Measurements from ENCODE around the gene SPAG4.

The SPAG4 gene

DNA sequence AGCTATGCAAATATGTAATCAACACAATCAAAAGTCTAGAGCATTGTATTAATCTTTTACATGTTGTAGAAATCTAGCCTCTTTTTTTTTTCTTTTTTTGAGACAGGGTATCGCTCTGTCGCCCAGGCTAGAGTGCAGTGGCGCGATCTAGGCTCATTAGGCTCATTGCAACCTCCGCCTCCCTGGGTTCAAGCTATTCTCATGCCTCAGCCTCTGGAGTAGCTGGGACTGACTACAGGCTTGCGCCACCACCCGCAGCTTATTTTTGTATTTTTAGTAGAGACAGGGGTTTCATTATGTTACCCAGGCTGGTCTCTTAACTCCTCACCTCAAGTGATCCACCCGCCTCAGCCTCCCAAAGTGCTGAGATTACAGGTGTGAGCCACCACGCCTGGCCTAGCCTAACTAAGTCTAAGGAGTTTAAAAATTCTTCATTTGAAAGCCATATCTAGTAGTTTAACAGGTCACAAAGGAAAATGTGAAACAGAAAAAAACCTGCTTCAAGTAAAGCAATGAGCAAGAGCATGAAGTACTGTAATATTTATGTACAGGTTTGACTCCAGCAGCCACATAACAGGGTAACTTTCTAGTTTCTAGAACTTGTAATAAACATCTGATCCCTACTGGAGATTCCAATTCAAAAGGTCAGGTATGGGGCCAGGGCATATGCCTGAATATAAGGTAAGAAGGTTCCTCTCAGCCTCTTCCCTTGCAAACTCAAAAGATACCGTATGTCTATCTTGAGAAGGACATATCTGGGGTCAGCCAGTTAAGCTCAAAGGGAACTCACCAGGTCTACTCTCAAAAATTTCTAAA is 44.7 kb downstream of the SPAG4 start:
- no peak for DNase-seq

DNA sequence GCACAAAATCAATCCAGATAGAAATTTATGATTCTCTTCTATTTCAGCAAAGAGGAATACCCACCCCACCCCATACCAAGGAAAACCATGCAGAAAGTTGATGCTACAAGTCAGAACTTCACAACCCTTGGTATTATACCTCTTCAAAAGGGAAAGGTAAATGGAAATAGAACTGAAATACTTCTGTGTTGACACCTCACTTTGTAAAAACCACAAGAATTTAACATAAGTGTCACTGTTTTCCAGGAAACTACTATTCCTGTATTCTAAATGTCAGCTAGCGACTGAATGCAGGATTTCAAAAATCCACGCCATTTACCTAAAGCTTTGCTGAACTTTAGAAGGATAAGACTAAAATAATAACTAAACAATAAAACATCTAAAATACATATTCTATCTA is 45.4 kb downstream of the SPAG4 start:
- DNase-seq: no peak

DNA sequence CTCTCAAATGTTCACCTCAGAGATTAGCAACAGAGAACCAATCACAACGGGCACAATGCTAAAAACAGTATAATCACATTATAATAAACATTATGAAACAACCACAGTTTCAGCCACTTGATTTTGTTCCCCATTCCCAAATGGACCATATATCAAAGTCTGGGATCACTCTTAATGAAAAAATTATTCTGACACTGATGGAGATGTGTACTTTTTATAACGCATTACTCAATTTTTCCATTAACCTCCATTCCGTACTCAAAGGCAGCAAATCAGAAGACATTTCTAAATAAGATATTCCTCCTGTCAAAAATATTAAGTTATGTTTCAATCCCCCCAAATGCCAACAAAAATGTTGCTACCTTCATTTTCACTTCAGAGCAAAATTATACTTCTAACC is 46.3 kb downstream of the SPAG4 start:
- DNase-seq: no peak

DNA sequence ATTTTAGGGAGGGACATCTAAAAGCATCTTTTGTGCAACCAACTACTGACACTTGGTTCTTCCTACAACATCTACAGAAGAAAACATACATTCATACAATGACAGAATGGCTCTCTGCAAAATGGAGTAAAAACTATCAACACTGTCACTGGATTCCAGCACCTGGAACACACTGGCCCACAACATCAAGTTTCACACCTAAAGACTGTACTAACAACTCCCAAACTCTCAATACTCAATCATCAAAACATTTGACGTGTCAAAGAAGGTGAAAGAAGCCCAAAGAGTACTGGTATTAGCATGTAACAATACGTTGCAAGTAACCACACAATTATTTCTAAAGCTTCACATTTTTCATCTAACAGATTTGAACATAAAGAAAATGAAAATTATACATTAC is 46.9 kb downstream of the SPAG4 start:
- DNase-seq: no peak

DNA sequence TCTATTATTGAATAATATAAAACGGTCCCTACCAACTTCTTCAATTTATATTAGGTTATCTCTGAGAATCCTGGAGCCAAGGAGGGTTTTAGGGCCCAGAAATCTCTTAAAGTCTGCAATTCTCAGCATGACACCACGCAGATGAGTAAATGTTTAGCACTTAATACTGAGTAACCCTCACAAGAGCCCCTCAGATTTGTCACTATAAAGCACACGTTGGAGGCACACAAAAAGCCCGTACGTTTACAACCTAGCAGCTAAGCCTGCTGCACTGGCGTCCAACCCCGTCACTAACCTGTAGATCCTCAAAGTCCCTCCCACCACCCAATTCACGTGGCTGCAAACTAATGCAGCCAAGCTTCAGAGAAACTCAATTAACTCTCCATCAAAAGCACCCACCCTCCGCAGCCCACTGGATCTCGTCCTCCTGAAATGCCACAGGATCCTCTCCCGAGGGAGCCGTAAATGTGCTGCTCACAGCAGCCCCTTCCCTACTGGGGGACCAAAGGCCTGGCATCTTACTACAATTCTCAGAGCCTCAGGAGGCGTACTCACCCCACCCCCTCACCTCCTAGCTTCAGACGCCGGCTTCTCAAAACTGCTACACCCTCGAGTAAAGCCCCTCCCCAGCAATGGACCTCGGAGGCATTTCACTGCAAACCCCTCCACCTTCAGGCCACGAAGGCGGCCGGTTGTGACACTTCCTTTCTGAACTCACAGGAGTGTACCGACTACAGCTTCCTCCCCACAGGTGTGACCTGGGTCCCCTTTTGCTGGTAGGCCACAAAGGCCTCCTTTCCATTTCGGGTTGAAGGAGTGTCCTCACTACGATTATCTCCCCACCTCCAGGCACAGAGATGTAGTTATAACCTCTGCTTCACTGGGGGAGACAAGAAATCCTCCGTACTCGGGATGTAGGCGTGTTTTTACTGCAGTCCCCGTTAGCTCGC is 48.2 kb downstream of the SPAG4 start:
- peak; percentile 72 for DNase-seq

DNA sequence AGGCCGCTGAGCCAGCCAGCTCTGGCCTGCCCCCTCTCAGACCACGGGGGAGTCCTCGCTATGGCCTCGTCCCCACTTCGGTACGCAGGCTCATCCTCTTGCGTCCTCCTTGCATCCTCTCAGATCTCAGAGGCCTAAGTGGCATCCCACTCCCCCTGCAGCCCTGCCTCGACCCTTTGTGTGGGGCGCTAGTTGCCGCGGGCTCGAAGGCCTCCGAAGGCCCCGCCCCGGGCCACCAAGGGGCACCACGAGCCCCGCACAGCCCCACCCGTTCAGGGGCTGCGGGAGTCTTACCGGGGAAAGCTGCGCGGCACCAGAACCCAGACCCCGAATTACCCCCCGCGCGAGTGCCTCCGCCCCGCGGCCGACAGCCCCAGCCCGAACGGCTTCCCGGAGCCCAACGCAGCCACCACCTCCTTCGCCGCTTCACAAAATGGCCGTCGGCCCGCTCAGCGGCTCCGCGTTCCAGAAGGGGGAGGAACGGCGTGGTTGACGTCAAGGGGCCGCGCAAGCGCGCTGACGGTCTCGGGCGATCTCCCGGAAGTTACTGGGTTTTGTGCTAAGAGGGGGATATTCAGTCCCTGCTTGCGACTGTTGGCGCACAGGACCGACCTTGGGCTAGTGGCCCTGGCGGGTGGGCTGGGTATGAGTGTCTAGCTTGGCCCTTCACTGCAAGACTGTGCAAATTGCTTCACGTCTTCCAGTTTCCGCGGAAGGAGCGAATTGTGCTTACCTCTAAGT is 49.0 kb downstream of the SPAG4 start, which contains the start of the genes CPNE1 and RBM12:
Gene CPNE1 (minus strand): TSS at position 435 of the 741 bp plus-strand sequence. CDS start 31,977 bp downstream, outside the sequence.
Gene RBM12 (minus strand): TSS at position 435 of the 741 bp plus-strand sequence. CDS start 9,578 bp downstream, outside the sequence.
- DNase-seq: peak; percentile 97

DNA sequence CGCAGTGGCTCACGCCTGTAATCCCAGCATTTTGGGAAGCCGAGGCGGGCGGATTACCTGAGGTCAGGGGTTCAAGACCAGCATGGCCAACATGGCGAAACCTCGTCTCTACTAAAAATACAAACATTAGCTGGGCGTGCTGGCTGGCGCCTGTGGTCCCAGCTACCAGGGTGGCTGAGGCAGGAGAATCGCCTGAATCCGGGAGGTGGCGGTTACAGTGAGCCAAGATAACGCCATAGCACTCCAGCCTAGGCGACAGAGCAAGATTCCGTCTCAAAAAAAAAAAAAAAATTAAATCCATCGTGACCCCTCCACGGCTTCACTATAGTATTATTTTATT is 50.3 kb downstream of the SPAG4 start:
- no peak for DNase-seq

DNA sequence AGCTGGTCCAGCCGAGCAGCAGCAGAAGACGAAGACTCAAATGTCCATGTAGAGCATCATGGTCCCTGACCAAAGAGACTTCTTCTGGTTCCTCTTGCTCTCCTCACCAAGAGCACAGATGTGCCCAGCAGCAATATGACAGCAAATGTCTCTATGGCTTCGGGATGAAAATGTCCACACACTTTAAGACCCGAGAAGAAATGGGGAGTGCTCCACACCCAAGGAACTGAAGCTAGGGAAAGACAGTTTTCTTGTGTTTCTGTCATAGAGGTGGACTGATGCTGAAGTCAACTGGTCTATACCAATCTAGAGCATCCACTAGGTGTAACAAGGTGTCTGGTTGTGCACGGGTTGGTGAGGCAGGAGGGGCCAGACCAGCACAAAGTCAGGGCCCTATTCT is 53.6 kb downstream of the SPAG4 start:
- no peak for DNase-seq

DNA sequence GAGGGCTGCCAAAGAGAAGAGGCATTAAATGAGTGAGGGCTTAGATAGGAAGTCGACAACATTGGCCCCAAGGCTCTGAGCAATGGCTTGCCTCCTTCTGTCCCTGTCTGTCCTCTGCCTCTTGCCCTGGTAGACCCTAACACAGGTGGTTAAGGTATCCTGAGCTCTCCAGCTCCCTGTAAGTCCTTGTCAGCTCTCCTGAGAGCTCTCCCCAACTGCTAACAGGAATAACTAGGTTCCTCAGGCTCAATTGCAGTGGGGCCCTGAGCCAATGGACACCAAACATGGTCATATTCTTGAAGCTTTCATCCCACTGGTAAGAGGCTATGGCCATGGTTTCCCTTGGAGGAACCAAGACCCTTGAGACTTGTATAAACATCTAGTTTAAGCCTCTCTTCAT is 54.1 kb downstream of the SPAG4 start:
- no peak for DNase-seq

Data from DMS53 (cell line).